DOHH2 (cell line): Measurements from ENCODE around the gene PIP4K2A.
"Not testable (repeated sequence)": the region's sequence is repeated elsewhere in the genome, so short reads cannot be mapped to it uniquely, and the experiment has no call there.

ENCODE experiments used
- H3F3A ChIP-seq: fragments of 200-600 bp; sonication (generic), shearing (Covaris generic); 2 replicates; pipeline ENCODE4 v1.6.0; 2016; ENCODE audit warnings: antibody characterized with exemption, mild to moderate bottlenecking; ENCODE audit not compliant: control insufficient read depth, insufficient read depth
- H3K27ac ChIP-seq: fragments of 200-600 bp; sonication (generic); 2 replicates; pipeline ENCODE4 v1.5.1; 2014; ENCODE audit warnings: low read depth, mild to moderate bottlenecking, low read length, moderate library complexity
- H3K27me3 ChIP-seq: fragments of 200-600 bp; sonication (generic); 2 replicates; pipeline ENCODE4 v1.6.1; 2014; ENCODE audit warnings: mild to moderate bottlenecking, low read length, mixed read lengths; ENCODE audit not compliant: control insufficient read depth
- H3K36me3 ChIP-seq: fragments of 200-600 bp; sonication (generic); 2 replicates; pipeline ENCODE4 v1.6.1; 2014; ENCODE audit warnings: mild to moderate bottlenecking, low read length, moderate library complexity, mixed read lengths; ENCODE audit not compliant: control insufficient read depth
- H3K4me1 ChIP-seq: fragments of 200-600 bp; sonication (generic); 2 replicates; pipeline ENCODE4 v1.6.1; 2014; ENCODE audit warnings: mild to moderate bottlenecking, low read length, mixed read lengths; ENCODE audit not compliant: control insufficient read depth
- H3K4me2 ChIP-seq: fragments of 200-600 bp; sonication (generic); 2 replicates; pipeline ENCODE4 v1.6.0; 2014; ENCODE audit warnings: mild to moderate bottlenecking, low read length, moderate library complexity
- H3K4me3 ChIP-seq: fragments of 200-600 bp; sonication (generic); 2 replicates; pipeline ENCODE4 v1.5.1; 2014; ENCODE audit warnings: mild to moderate bottlenecking, low read length, mixed read lengths
- H3K79me2 ChIP-seq: fragments of 200-600 bp; sonication (generic); 2 replicates; pipeline ENCODE4 v1.6.1; 2014; ENCODE audit warnings: mild to moderate bottlenecking, low read length, mixed read lengths; ENCODE audit not compliant: control insufficient read depth
- H3K9me2 ChIP-seq: fragments of 200-600 bp; sonication (generic); replicated peaks from 2 replicates; pipeline ENCODE4 v1.6.1; 2014; ENCODE audit warnings: mild to moderate bottlenecking, low read length, mixed read lengths; ENCODE audit not compliant: control insufficient read depth
- H3K9me3 ChIP-seq: fragments of 200-600 bp; sonication (generic); 2 replicates; pipeline ENCODE4 v1.6.1; 2014; ENCODE audit warnings: antibody characterized with exemption, low read length, mixed read lengths; ENCODE audit not compliant: control insufficient read depth, insufficient read depth
- H4K20me1 ChIP-seq: fragments of 200-600 bp; sonication (generic); 2 replicates; pipeline ENCODE4 v1.6.0; 2014; ENCODE audit warnings: low read depth, mild to moderate bottlenecking, antibody characterized with exemption, low read length, moderate library complexity; ENCODE audit not compliant: control insufficient read depth, insufficient read depth
- EZH2phosphoT487 ChIP-seq: fragments of 200-600 bp; sonication (generic); IDR thresholded peaks from 2 replicates; pipeline ENCODE4 v1.6.1; 2017; ENCODE audit warnings: borderline replicate concordance, mild to moderate bottlenecking, antibody characterized with exemption, low read length, moderate library complexity, mixed read lengths
- TF ChIP-seq, protein P1 (sequence below): fragments of 200-600 bp; sonication (generic); IDR thresholded peaks from one replicate; pipeline ENCODE4 v1.5.1; 2014; ENCODE audit warnings: antibody characterized with exemption, mild to moderate bottlenecking, low read depth, low read length; ENCODE audit not compliant: poor library complexity, severe bottlenecking

Gene PIP4K2A

DNA sequence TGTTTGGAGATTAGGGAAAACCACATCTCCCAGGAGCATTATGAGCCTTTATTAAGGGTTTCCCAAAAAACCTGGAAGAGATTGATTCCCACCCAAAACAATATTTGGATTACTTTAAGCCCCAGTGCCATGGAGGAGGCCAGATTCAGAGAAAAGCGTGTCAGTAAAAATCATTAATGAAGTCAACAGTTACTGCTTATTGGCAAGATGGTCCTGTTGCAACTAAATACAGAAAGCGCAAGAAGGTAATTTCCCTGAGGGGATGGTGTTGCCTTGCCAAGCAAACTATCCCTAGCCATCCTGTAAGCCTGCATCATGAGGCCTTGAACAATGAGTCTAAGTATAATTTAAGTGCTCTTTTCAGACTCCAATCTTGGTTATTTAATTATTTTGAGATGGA lies 212.5 kb downstream of the PIP4K2A start:
- no peaks in the 10 kb centered on the region for H3K79me2 ChIP-seq
- peaks cover 11% of the 10 kb centered on the region for H3K4me1 ChIP-seq
- no peak overlapping the region for H3K4me3 ChIP-seq
- H3K36me3 ChIP-seq, result no peaks in the 10 kb centered on the region
- no peaks in the 10 kb centered on the region for H3K9me2 ChIP-seq
- peaks cover 12% of the 10 kb centered on the region for H3K27me3 ChIP-seq
- H3F3A ChIP-seq, result no peaks in the 10 kb centered on the region
- no peaks in the 10 kb centered on the region for H3K9me3 ChIP-seq
- TF ChIP-seq EZH2phosphoT487, result no peak
- TF ChIP-seq, protein P1, sequence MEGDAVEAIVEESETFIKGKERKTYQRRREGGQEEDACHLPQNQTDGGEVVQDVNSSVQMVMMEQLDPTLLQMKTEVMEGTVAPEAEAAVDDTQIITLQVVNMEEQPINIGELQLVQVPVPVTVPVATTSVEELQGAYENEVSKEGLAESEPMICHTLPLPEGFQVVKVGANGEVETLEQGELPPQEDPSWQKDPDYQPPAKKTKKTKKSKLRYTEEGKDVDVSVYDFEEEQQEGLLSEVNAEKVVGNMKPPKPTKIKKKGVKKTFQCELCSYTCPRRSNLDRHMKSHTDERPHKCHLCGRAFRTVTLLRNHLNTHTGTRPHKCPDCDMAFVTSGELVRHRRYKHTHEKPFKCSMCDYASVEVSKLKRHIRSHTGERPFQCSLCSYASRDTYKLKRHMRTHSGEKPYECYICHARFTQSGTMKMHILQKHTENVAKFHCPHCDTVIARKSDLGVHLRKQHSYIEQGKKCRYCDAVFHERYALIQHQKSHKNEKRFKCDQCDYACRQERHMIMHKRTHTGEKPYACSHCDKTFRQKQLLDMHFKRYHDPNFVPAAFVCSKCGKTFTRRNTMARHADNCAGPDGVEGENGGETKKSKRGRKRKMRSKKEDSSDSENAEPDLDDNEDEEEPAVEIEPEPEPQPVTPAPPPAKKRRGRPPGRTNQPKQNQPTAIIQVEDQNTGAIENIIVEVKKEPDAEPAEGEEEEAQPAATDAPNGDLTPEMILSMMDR, result no peak
- no peaks in the 10 kb centered on the region for H4K20me1 ChIP-seq
- no peak overlapping the region for H3K27ac ChIP-seq
- H3K4me2 ChIP-seq, result no peak overlapping the region

DNA sequence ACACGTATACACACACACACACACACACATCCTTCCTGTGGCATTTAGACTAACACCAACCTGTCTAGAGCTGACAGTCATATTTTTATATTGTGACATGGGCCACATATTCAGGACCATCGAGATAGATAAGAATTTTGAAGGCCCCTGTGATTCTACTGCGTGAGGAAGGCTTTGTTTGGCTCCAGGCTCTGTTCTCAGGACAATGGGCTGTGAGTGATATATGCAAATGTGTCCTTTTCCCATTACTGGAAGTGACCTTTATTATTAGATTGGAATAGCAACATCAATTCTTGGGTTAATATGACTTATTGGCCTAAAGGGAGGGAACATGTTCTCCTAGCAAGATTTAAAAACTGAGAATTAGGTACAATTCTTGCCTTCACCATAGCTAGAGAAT lies 213.0 kb downstream of the PIP4K2A start:
- no peak overlapping the region for H3K4me3 ChIP-seq
- no peaks in the 10 kb centered on the region for H3F3A ChIP-seq
- no peaks in the 10 kb centered on the region for H3K9me2 ChIP-seq
- H3K79me2 ChIP-seq, result no peaks in the 10 kb centered on the region
- H3K9me3 ChIP-seq, result no peaks in the 10 kb centered on the region
- H3K27ac ChIP-seq, result no peak overlapping the region
- no peaks in the 10 kb centered on the region for H3K36me3 ChIP-seq
- H4K20me1 ChIP-seq, result no peaks in the 10 kb centered on the region
- no peak overlapping the region for H3K4me2 ChIP-seq
- no peak for TF ChIP-seq EZH2phosphoT487
- TF ChIP-seq, protein P1, result no peak
- H3K4me1 ChIP-seq, result peaks cover 7% of the 10 kb centered on the region
- peaks cover 9% of the 10 kb centered on the region for H3K27me3 ChIP-seq

DNA sequence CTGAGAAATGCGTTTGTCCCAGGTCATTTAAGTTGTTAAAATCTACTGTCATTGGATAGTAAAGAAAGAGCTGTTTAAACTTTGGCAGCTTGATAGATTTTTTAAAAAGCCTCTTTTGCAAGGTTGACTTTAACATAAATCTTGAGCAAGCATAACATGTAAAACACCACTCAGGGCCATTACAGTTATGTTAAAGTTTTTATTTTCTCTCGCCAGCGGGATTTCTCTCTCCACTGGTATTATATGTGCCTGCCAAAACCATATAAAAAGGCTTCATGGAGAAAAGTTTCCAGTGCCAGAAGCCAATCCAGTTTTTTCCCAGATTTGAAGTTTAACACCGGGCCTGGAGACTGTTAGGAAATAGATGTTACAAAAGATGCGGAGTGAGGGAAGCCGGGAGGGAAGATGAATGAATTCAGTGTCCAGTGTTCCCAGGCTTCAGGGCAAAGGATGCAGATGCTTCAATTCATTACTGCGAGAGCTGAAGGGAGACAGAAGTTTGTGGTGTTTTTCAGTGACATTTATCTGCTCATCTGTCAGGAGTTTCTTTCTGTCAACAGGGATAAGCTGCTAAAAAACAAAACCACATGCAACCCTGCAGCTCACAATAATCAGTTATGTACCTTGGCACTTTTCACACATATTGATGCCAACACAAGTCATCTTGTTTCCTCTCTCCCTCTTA lies 213.6 kb downstream of the PIP4K2A start:
- no peak for TF ChIP-seq EZH2phosphoT487
- TF ChIP-seq, protein P1, result no peak
- Histone ChIP-seq H3K9me2 (no peaks in the 10 kb centered on the region), H3K4me1 (peaks cover under 1% of the 10 kb centered on the region; the same call in 1 of the 2 replicates), H3F3A (no peaks in the 10 kb centered on the region), H3K4me2 (no peak overlapping the region), H3K4me3 (no peak overlapping the region), H3K27ac (no peak overlapping the region), H3K36me3 (no peaks in the 10 kb centered on the region), H4K20me1 (no peaks in the 10 kb centered on the region), H3K9me3 (no peaks in the 10 kb centered on the region), H3K79me2 (no peaks in the 10 kb centered on the region), H3K27me3 (peaks cover 6% of the 10 kb centered on the region; the same call in 1 of the 2 replicates)

DNA sequence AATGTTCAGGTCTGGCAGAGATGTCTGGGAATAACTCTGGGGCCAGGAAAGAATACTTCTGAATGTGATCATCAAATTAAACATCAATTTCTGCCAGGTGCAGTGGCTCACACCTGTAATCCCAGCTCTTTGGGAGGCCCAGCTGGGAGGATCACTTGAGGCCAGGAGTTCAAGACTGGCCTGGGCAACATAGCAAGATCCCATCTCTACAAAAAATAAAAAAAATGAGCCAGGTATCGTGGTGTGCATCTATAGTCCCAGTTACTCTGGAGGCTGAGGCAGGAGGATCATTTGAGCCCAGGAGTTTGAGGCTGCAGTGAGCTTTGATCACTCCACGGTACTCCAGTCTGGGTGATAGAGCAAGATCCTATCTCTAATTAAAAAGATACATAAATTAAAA lies 214.4 kb downstream of the PIP4K2A start:
- H3K9me3 ChIP-seq, H3K27ac ChIP-seq, H3K36me3 ChIP-seq, H3K4me3 ChIP-seq, H3K79me2 ChIP-seq, H3K9me2 ChIP-seq, H4K20me1 ChIP-seq, H3K4me2 ChIP-seq, H3K27me3 ChIP-seq, H3F3A ChIP-seq, H3K4me1 ChIP-seq: not testable (repeated sequence)
